ENCODE measurements around the gene THAP2.

The THAP2 gene

DNA sequence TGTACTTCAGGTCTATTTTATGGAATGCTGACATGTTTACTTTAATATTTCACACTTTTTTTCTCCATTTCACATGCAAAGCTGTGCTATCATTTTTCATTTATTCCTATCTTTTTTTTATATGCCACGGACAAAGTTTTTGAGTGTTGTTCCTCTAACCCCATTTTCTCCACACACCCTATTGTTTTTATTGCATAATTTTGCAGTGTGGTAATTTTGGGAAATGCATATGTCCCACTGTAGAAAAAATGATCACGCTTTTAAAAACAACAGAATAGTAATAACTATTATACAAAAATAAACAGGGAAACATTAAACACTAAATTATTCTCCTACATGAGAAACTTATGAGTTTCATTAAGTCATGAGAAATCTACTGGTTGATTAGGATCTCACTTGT lies 14.7 kb upstream of the THAP2 start:
- H3K9me3 Mint-ChIP-seq: no peaks in the 10 kb centered on the region
- peaks cover 23% of the 10 kb centered on the region for H3K4me1 Mint-ChIP-seq (ENCODE audit: low read depth)
- H3K27ac Mint-ChIP-seq: no peak overlapping the region
- H3K4me3 Mint-ChIP-seq: no peak overlapping the region
- H3K27me3 Mint-ChIP-seq: no peaks in the 10 kb centered on the region
- H3K36me3 Mint-ChIP-seq (ENCODE audit: low read depth): peaks cover 40% of the 10 kb centered on the region

DNA sequence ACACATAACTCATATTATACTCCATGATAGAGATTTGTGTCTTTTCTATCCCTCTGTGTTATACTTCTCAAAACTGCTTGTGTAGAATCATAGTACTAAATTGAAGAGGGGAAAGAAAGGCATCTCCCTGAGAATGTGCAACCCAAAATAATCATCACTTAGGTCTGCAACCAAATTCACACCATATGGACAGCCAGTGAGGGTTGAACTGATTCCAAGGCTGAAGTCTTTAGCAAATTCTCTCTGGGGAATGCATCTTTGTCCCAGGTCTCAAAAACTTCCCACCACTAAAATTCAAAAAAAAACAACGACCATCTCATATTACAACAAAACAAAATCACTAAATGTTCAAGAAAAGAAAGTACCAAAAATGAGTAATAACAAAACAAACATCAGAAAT lies 11.4 kb upstream of the THAP2 start:
- Mint-ChIP-seq H3K36me3 (ENCODE audit: low read depth) (peaks cover 46% of the 10 kb centered on the region), H3K27ac (no peak overlapping the region), H3K27me3 (no peaks in the 10 kb centered on the region), H3K9me3 (no peaks in the 10 kb centered on the region), H3K4me3 (no peak overlapping the region), H3K4me1 (ENCODE audit: low read depth) (peaks cover 42% of the 10 kb centered on the region)

DNA sequence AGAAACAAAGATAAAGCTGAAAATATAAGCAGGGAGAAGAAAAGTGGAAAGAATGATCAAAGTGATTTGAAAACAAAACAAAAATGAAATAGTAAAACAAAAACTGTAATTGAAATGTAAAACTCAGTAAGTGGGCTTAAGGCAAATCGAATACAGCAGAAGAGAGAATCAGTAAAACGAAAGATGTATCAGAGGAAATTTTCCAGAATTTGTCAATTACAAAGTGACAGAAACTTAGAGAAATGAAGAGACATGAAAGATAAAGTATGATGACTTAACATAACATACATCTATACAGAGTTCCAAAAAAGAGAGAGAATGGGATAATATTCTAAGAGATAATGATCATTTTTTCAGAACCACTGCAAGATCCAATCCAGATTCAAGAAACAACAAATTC lies 11.0 kb upstream of the THAP2 start:
- H3K4me3 Mint-ChIP-seq: no peak overlapping the region
- peaks cover 49% of the 10 kb centered on the region for H3K36me3 Mint-ChIP-seq (ENCODE audit: low read depth)
- no peaks in the 10 kb centered on the region for H3K9me3 Mint-ChIP-seq
- no peaks in the 10 kb centered on the region for H3K27me3 Mint-ChIP-seq
- peaks cover 42% of the 10 kb centered on the region for H3K4me1 Mint-ChIP-seq (ENCODE audit: low read depth)
- no peak overlapping the region for H3K27ac Mint-ChIP-seq

DNA sequence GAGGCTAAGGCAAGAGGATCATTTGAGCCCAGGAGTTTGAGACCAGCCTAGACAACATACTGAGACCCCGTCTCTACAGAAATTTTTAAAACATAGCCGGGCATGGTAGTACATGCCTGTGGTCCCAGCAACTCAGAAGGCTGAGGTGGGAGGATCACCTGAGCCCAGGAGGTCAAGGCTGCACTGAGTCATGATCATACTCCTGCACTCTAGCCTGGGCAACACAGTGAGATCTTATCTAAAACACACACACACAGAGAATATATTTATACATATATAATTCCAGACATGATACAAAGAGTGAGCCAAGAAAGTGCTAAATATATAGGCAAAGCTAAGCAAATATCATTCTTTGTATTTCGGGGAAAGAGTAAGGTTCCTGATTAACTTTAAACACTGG lies 9.9 kb upstream of the THAP2 start:
- Mint-ChIP-seq H3K36me3 (ENCODE audit: low read depth) (peaks cover 56% of the 10 kb centered on the region), H3K27ac (no peak overlapping the region), H3K4me3 (peak overlapping the region; percentile 21), H3K9me3 (no peaks in the 10 kb centered on the region), H3K4me1 (ENCODE audit: low read depth) (peaks cover 43% of the 10 kb centered on the region), H3K27me3 (no peaks in the 10 kb centered on the region)

DNA sequence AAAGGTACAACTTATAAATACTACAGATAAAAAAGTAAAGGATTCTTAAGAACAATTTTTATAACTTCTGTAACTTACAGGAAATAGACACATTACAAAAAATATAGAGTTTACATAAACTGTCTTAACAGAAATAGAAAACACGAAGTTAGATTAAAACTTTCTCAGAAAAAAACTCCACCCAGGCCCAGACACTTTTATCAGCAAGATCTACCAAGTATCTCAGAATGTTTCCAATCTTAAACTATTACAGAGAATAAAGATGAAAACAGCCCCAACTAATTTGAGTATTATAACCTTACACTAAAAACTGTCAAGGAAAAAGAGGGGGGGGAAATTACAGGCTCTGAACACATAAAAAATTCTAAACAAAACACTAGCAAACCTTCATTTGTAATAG lies 8.6 kb upstream of the THAP2 start:
- H3K27ac Mint-ChIP-seq: peak overlapping the region; percentile 49
- peaks cover 48% of the 10 kb centered on the region for H3K4me1 Mint-ChIP-seq (ENCODE audit: low read depth)

DNA sequence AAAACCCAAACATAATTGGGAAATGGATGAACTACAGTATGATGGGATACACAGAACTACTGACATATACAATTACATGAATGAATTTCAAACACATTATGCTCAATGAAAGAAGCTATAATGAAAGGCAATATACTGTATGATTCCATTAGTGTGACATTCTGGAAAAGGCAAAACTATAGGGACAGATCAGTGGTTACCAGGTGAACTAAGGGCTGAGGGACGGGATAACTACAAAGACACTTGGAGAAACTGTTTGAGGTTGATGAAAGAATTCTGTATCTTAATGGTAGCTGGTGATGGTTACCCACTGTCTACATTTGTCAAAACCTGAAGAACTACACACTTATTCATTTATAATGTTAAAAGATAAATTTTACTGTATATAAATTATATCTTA lies 8.2 kb upstream of the THAP2 start:
- Mint-ChIP-seq H3K4me1 (ENCODE audit: low read depth) (peaks cover 49% of the 10 kb centered on the region), H3K27me3 (no peaks in the 10 kb centered on the region), H3K36me3 (ENCODE audit: low read depth) (peaks cover 57% of the 10 kb centered on the region), H3K27ac (no peak overlapping the region), H3K4me3 (peak overlapping the region; percentile 73), H3K9me3 (no peaks in the 10 kb centered on the region)

More for the DNA sequence above, 8.6 kb upstream of the THAP2 start:
- Mint-ChIP-seq H3K9me3 (no peaks in the 10 kb centered on the region), H3K4me3 (peak overlapping the region; percentile 73), H3K27me3 (no peaks in the 10 kb centered on the region), H3K36me3 (ENCODE audit: low read depth) (peaks cover 59% of the 10 kb centered on the region)

DNA sequence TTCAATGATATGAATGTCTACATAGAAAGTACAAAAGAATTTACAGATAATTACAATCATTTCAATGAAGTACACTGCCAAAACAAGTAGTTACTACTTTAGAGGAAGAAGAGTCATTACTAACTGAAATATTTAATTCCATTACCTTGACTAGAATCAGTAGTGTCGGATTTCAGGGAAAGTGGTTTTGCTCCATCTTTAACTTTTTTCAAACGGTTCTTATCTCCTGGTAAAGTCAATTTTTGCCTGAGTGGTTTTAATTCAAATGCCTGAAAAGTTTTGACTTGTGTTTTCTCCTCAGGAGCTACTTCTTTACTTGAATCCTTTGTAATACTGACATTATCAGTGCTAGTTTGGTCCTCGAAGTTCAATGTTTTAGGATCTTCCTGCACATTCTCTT lies 7.4 kb upstream of the THAP2 start:
- no peaks in the 10 kb centered on the region for H3K27me3 Mint-ChIP-seq
- H3K9me3 Mint-ChIP-seq: no peaks in the 10 kb centered on the region
- peaks cover 58% of the 10 kb centered on the region for H3K36me3 Mint-ChIP-seq (ENCODE audit: low read depth)
- no peak overlapping the region for H3K27ac Mint-ChIP-seq
- H3K4me1 Mint-ChIP-seq (ENCODE audit: low read depth): peaks cover 51% of the 10 kb centered on the region
- H3K4me3 Mint-ChIP-seq: no peak overlapping the region

DNA sequence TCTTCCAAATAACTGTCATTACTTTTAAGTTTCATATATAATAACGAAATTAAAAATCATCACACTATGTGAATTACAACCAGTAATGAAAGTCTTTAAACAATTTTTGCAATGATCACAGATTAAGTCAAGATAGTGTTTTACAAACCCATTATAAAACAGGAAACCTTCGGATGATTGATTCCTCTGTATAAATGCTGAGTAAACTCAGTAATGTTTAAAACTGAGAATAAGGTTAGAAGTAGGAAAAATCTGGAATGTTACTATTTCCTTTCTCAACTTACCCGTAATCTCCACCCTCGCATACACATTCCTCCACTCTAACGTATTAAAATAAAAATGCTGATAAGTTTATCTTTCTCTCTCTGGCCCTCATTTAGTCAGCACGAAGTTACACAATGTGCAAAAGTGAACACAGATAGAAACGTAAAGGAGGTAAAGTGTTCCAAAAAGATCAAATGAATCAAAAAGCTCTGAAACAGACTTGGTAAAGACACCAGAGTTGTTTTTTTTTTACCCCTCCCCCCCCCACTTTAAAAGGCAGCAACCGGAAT lies 2.0 kb upstream of the THAP2 start:
- Mint-ChIP-seq H3K27ac (peak overlapping the region; percentile 99), H3K4me1 (ENCODE audit: low read depth) (peaks cover 48% of the 10 kb centered on the region), H3K27me3 (no peaks in the 10 kb centered on the region), H3K9me3 (no peaks in the 10 kb centered on the region), H3K36me3 (ENCODE audit: low read depth) (peaks cover 50% of the 10 kb centered on the region), H3K4me3 (peak overlapping the region; percentile 97)

DNA sequence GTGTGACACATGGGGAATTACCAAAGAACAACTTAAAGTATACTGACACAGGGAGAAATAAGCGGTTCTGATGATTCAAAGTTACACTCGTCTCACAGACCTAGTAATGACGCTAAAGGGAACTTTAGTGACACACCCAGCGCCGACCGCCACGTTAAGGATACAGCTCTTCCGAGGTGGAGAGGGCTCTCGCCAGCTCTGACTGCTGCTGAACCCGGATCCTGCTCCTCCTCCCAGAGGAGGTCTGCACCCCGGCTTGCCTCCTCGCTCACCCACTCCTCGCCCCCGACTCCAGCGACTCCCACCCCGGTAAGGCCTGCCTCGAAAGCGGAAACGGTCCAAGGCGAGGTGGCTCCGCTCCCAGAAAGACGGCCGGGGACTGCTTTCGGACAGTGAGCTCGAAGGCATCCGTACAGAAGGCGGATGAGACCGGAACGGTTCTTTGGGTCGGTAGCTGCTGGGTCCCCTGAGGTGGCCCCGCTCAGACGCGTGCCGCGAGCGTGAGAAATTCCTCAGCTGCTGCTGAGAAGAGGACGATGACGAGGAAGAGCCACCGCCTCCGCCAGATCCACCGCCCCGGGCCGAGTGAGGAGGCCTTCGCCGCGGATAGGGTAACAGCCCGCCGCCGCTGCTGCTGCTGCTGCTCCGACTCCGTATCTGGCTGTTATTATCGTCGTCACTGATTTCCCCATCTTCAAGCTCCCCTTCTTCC lies 1.1 kb upstream of the THAP2 start:
- Mint-ChIP-seq H3K4me1 (ENCODE audit: low read depth) (peaks cover 48% of the 10 kb centered on the region), H3K9me3 (no peaks in the 10 kb centered on the region), H3K36me3 (ENCODE audit: low read depth) (peaks cover 46% of the 10 kb centered on the region), H3K27ac (peak overlapping the region; percentile 99), H3K27me3 (no peaks in the 10 kb centered on the region), H3K4me3 (peak overlapping the region; percentile 97)

DNA sequence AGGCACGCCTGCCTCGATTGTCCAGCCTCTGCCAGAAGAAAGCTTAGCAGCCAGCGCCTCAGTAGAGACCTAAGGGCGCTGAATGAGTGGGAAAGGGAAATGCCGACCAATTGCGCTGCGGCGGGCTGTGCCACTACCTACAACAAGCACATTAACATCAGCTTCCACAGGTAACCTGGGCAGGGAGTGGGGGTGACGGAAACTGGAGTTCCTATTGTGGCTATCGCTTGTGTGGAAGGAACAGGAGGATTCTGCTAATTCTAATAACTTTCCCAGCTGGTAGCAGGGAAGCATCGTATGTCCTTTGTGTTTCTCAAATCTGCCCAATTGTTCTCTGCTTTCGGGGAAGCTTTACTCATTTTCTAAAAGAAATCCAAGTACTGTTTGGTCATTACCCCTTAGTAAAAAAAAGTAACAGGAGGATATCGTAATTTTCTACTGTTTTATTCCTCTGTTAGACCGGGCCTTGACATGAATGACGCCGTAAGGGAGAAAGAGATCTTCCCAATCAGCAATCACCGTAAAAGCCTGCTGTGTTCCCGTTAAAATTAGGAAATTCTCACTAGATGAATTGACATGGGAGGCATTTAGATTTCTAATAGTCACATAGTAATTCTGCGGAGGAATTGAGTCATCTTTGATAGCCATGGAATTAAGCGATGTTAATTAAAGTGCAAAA lies 449 bp downstream of the THAP2 start:
- H3K9me3 Mint-ChIP-seq: no peaks in the 10 kb centered on the region
- peaks cover 37% of the 10 kb centered on the region for H3K4me1 Mint-ChIP-seq (ENCODE audit: low read depth)
- peak overlapping the region; percentile 99 for H3K27ac Mint-ChIP-seq
- peak overlapping the region; percentile 97 for H3K4me3 Mint-ChIP-seq
- no peaks in the 10 kb centered on the region for H3K27me3 Mint-ChIP-seq
- peaks cover 32% of the 10 kb centered on the region for H3K36me3 Mint-ChIP-seq (ENCODE audit: low read depth)

DNA sequence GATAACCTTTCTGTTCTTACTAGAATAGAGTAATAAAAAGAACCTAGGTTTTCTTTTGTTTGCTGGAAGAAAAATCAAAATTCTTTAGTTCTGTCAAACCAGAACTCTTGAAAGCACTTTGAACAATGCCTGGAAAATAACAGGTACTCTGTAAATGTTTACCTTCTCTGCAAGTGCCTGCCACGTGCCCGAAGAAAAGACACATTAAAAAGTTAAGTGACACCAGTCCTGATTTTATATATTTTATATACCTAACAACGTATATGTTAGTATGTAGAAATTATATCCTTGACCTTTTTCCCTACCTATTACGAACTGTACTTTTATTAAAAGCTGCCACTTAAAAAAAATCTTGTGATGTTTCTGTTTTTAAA lies 976 bp downstream of the THAP2 start:
- Mint-ChIP-seq H3K9me3 (no peaks in the 10 kb centered on the region), H3K4me1 (ENCODE audit: low read depth) (peaks cover 34% of the 10 kb centered on the region)

DNA sequence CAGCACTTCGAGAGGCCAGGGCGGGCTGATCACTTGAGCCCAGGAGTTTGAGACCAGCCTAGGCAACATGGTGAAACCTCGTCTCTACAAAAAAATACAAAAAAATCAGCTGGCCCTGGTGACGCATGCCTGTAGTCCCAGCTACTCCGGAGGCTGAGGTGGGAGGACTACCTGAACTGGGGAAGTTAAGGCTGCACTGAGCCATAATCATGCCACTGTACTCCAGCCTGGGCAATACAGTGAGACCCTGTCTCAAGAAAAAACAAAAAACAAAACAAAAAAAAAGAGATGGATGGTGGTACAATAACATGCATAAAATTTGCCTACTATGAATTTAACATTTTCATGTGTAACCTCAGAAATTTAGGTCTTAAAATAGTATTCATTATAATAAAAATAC lies 2.2 kb downstream of the THAP2 start:
- peak overlapping the region; percentile 99 for H3K27ac Mint-ChIP-seq
- peak overlapping the region; percentile 97 for H3K4me3 Mint-ChIP-seq
- H3K27me3 Mint-ChIP-seq: no peaks in the 10 kb centered on the region
- H3K36me3 Mint-ChIP-seq (ENCODE audit: low read depth): peaks cover 24% of the 10 kb centered on the region
- no peaks in the 10 kb centered on the region for H3K9me3 Mint-ChIP-seq
- H3K4me1 Mint-ChIP-seq (ENCODE audit: low read depth): peaks cover 29% of the 10 kb centered on the region

More for the DNA sequence above, 976 bp downstream of the THAP2 start:
- H3K27me3 Mint-ChIP-seq: no peaks in the 10 kb centered on the region
- peak overlapping the region; percentile 97 for H3K4me3 Mint-ChIP-seq
- H3K27ac Mint-ChIP-seq: peak overlapping the region; percentile 99
- peaks cover 29% of the 10 kb centered on the region for H3K36me3 Mint-ChIP-seq (ENCODE audit: low read depth)

DNA sequence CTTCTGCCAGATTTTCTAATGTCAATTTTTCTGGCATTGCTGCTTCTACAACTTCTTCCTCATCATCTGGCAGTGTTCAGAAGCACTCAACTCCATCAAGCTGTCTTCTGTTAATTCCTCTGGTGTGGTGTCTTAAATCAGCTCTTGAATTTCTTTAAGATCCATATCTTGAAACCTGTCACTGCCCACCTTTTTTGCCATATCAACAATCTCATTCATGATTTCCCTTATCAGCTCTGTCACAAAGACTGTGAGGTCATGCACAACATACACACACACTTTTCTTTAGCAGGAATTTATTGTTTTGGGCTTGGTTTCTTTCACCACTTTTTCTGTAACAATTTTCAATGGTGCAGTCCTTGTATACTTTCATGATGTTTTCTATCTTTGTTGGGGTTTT lies 7.2 kb downstream of the THAP2 start:
- Mint-ChIP-seq H3K4me1 (ENCODE audit: low read depth) (peaks cover 15% of the 10 kb centered on the region), H3K27me3 (no peaks in the 10 kb centered on the region), H3K36me3 (ENCODE audit: low read depth) (peaks cover 8% of the 10 kb centered on the region), H3K9me3 (no peaks in the 10 kb centered on the region), H3K4me3 (no peak overlapping the region), H3K27ac (no peak overlapping the region)

DNA sequence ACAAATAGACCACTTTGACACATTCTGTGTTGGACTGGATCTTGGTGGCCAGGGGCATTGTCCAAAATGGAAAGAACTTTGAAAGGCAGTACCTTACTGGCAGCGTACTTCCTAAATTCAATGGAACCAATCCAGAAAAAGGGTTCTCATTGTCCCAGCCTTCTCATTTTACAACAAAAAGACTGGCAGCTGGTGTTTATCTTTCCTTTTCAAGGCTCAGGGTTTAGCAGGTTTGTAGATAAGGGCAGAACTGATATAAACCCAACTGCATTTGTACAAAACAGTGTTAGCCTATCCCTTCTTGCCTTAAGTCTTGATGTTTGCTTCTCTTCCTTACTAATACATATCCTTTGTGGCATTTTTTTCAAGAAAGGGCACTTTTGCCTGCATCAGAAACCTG lies 7.7 kb downstream of the THAP2 start:
- Mint-ChIP-seq H3K36me3 (ENCODE audit: low read depth) (peaks cover 11% of the 10 kb centered on the region), H3K4me3 (no peak overlapping the region), H3K27ac (no peak overlapping the region), H3K27me3 (no peaks in the 10 kb centered on the region), H3K9me3 (no peaks in the 10 kb centered on the region), H3K4me1 (ENCODE audit: low read depth) (peaks cover 14% of the 10 kb centered on the region)

DNA sequence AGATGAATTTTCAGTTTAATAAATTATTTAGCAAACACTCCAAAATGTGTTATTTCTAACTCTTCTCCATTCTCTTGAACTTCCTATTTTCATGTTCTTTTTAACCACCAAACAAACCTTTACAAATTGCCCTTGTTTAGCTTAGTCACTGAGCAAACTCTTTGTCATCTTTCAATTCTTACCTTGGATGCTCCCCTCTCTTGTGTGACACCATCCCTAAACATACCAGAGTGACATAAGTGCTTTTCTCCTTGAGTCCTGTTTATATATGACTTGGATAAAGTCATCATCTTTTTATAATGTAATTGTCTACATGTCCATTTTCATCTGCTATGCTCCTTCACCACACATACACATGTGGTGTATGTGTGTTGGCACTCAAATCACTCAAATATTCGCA lies 18.4 kb downstream of the THAP2 start:
- H3K27ac Mint-ChIP-seq: no peak overlapping the region
- no peaks in the 10 kb centered on the region for H3K9me3 Mint-ChIP-seq
- no peak overlapping the region for H3K4me3 Mint-ChIP-seq
- H3K4me1 Mint-ChIP-seq (ENCODE audit: low read depth): peaks cover 28% of the 10 kb centered on the region
- no peaks in the 10 kb centered on the region for H3K36me3 Mint-ChIP-seq (ENCODE audit: low read depth)
- H3K27me3 Mint-ChIP-seq: no peaks in the 10 kb centered on the region
